ENCODE results near the gene DACH1. TPM values are rescaled to one million over a fixed set of nuclear protein-coding genes. Genes with fewer than 3 reads are reported as not detected.

The DACH1 gene
- total and polyA plus RNA-seq, 2 of the 13 experiments (the other 11 are each of a cell fraction or from before 2014, with no cell fraction given) = not detected

DNA sequence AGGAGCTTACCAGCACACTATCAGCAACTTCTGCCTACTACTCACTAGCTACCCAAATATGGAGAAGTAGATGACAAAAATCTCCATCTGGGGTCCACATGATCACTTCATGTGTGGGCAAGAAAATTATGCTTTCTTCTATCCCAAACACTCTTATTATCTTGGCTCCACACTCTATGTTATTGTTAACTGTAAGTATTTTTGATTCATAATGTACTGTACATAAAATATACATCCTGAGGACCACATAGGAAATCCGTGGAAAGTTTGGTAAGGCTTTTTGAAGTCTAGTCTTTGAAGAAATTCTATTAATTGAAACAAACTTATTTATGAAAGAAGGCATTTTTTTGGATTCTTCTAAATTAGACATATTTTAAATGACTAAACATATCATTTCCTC lies 378.8 kb downstream of the DACH1 start:
- Histone ChIP-seq H3K79me2 (ENCODE audit: insufficient read depth, low read length) (no peaks in the 10 kb centered on the region), H3K9ac (ENCODE audit: insufficient read depth, low read depth, low read length) (no peak overlapping the region), H3K9me3 (ENCODE audit: low read length) (no peaks in the 10 kb centered on the region), H3K36me3 (replicated peaks in 1 of 2; ENCODE audit: control insufficient read depth in 1 of 2, insufficient read depth in 2 of 2, low read length in 2 of 2) (no peaks in the 10 kb centered on the region), H3K27me3 (ENCODE audit: control insufficient read depth in 1 of 2, insufficient read depth in 2 of 2, low read length in 2 of 2) (no peaks in the 10 kb centered on the region; a peak in 1 of 5 replicates), H3K4me1 (ENCODE audit: insufficient read depth, low read length) (no peaks in the 10 kb centered on the region), H3K4me3 (replicated peaks in 1 of 3; ENCODE audit: insufficient read depth in 1 of 3, low read depth in 2 of 3, low read length in 3 of 3) (no peak overlapping the region), H2AFZ (ENCODE audit: low read length) (no peak overlapping the region), H3K27ac (ENCODE audit: extremely low read length, insufficient read depth, low read length) (no peak overlapping the region), H4K20me1 (ENCODE audit: insufficient read depth, low read length) (no peaks in the 10 kb centered on the region; the same call in 1 of the 2 replicates), H3K4me2 (ENCODE audit: low read depth, low read length) (no peak overlapping the region)
- FAIRE-seq (no peak), ATAC-seq (no peak), DNase-seq (ENCODE audit: low spot score) (no peak)
- ChIA-PET POLR2A (no interaction called here), CTCF (ENCODE audit: low intra/inter-chr PET ratio, low total read pairs) (no interaction called here)
- BruUV-seq (replicated peaks) = no TSS peak
- in situ Hi-C loops (cut with HindIII; ENCODE audit: extremely low pct_ligation_motif_present, low pct_unique_long_range_greater_than_20kb) = no loop called here
- WGBS (ENCODE audit: low lambda C conversion rate) = 0% methylated on average over 1 of the region's 1 CpG
- intact Hi-C loops (cut with micrococcal nuclease; ENCODE audit: unreplicated experiment) = no loop called here
- no peak for TF ChIP-seq EZH2 (conservative IDR thresholded peaks at IDR 0.05; ENCODE audit: low read depth, low read length)
- TF ChIP-seq SMC3 (IDR thresholded peaks at IDR 0.05; ENCODE audit: low read length) = no peak
- TF ChIP-seq TRIM24 (CRISPR knock-in tag; IDR thresholded peaks at IDR 0.05) = no peak
- no peak for TF ChIP-seq ELF1 (CRISPR knock-in tag; IDR thresholded peaks at IDR 0.05)
- no peak for TF ChIP-seq ZMYM2 (CRISPR knock-in tag; IDR thresholded peaks at IDR 0.05)
- TF ChIP-seq KDM6A (CRISPR knock-in tag; IDR thresholded peaks at IDR 0.05; ENCODE audit: low read depth) = no peak
- no peak for TF ChIP-seq ZNF570 (CRISPR knock-in tag; IDR thresholded peaks at IDR 0.05; ENCODE audit: borderline replicate concordance)
- TF ChIP-seq U2AF2 (IDR thresholded peaks at IDR 0.05; ENCODE audit: low read depth, low read length) = no peak
- TF ChIP-seq TBX2 (CRISPR knock-in tag; IDR thresholded peaks at IDR 0.05; ENCODE audit: borderline replicate concordance) = no peak
- TF ChIP-seq TEAD2 (CRISPR knock-in tag; IDR thresholded peaks at IDR 0.05) = no peak
- TF ChIP-seq ZNF407 (CRISPR knock-in tag; IDR thresholded peaks at IDR 0.05; ENCODE audit: not compliant biosample characterization) = no peak
- TF ChIP-seq ZNF264 (CRISPR knock-in tag; IDR thresholded peaks at IDR 0.05) = no peak

Data from HepG2 (cell line).